Tibial nerve (tissue), 4 donors: ENCODE data around the gene USP53. TPM values are rescaled to one million over a fixed set of nuclear protein-coding genes. Genes with fewer than 3 reads are reported as not detected.
A peak's percentile ranks its signal among the peaks of the same experiment; 100 is the strongest.

Source experiments
- DNase-seq, 2 donors: peaks; one replicate each; pipeline ENCODE4 v3.0.0-alpha.2; 2019; ENCODE audit warnings: low spot score in 2 of 2
- H3K27ac ChIP-seq, 4 donors: fragments of 200-600 bp; sonication (generic) in 3 of 4; one replicate each; pipeline ENCODE4 v1.5.1; 2017 to 2019; ENCODE audit warnings: mild to moderate bottlenecking in 1 of 4
- H3K27me3 ChIP-seq, 2 donors: fragments of 200-600 bp; sonication (generic) in 1 of 2; one replicate each; pipeline versions ENCODE4 v1.5.1 to v1.6.0; 2017 to 2019
- H3K36me3 ChIP-seq, 3 donors: fragments of 200-600 bp; sonication (generic); one replicate each; pipeline ENCODE4 v1.5.1; 2018 to 2019
- H3K4me1 ChIP-seq, 4 donors: fragments of 200-600 bp; sonication (generic) in 3 of 4; one replicate each; pipeline ENCODE4 v1.5.1; 2017 to 2019
- H3K4me3 ChIP-seq, 4 donors: fragments of 200-600 bp; sonication (generic) in 3 of 4; one replicate each; pipeline ENCODE4 v1.5.1; 2017 to 2019; ENCODE audit warnings: mild to moderate bottlenecking in 1 of 4, moderate library complexity in 1 of 4
- H3K9me3 ChIP-seq, 4 donors: fragments of 200-600 bp; sonication (generic) in 3 of 4; one replicate each; pipeline ENCODE4 v1.5.1; 2017 to 2019
- CTCF ChIP-seq, 5 experiments: fragments of 200-600 bp in 3 of 5; fragments of 450-650 bp in 2 of 5; sonication (generic) in 3 of 5; IDR thresholded peaks; one replicate each; pipeline ENCODE4 v1.5.1; 2016 to 2019; ENCODE audit warnings: antibody characterized with exemption in 5 of 5, mild to moderate bottlenecking in 3 of 5, moderate library complexity in 2 of 5
- EP300 ChIP-seq, 2 donors: sonication (generic); formaldehyde crosslinking; IDR thresholded peaks; one replicate each; pipeline ENCODE4 v1.6.1; 2017; ENCODE audit warnings: antibody characterized with exemption in 2 of 2, mild to moderate bottlenecking in 1 of 2
- POLR2A ChIP-seq, 2 donors: fragments of 450-650 bp; IDR thresholded peaks; one replicate each; pipeline ENCODE4 v1.6.1; 2017; ENCODE audit warnings: antibody characterized with exemption in 2 of 2, mild to moderate bottlenecking in 2 of 2, moderate library complexity in 2 of 2
- WGBS, 2 donors: methylation state at CpG; one replicate each; pipeline ENCODE4 v1.1.5; 2018; 5-methylcytosine and 5-hydroxymethylcytosine counted together
- total RNA-seq, 4 donors: library from RNA; depleted of rRNA; stranded (reverse); fragments of >200 nt; gene quantifications; one replicate each; pipeline ENCODE4 v1.1.0, GENCODE V29; 2016

Gene USP53
- total RNA-seq, 4 donors from 2014 or later: 549 to 892 (median 654) TPM

GRCh38 chr4:119231491-119231890, 19.0 kb downstream of the USP53 start:
- Histone ChIP-seq H3K27me3 (no peaks in the 10 kb centered on the region), H3K4me3 (no peak overlapping the region), H3K27ac (peak overlapping the region in 1 of 4 donors; percentile 4), H3K36me3 (peaks cover 0 to 82% (median 0%) of the 10 kb centered on the region in 3 donors), H3K4me1 (peaks cover 0 to 76% (median 3%) of the 10 kb centered on the region in 4 donors), H3K9me3 (no peaks in the 10 kb centered on the region)
- TF ChIP-seq EP300 (IDR thresholded peaks at IDR 0.05) (no peak), POLR2A (IDR thresholded peaks at IDR 0.05) (no peak), CTCF (IDR thresholded peaks at IDR 0.05) (no peak)
- DNase-seq: no peak
- WGBS, 2 donors: 67 to 71% methylated on average over 3 of the region's 3 CpGs

GRCh38 chr4:119232286-119232685, 19.8 kb downstream of the USP53 start:
- Histone ChIP-seq H3K36me3 (peaks cover 0 to 83% (median 0%) of the 10 kb centered on the region in 3 donors), H3K27me3 (no peaks in the 10 kb centered on the region), H3K4me3 (no peak overlapping the region), H3K4me1 (peaks cover 0 to 81% (median 3%) of the 10 kb centered on the region in 4 donors), H3K9me3 (no peaks in the 10 kb centered on the region), H3K27ac (no peak overlapping the region)
- 83 to 84% methylated on average over 1 of the region's 1 CpG for WGBS, 2 donors
- no peak for DNase-seq
- no peak for TF ChIP-seq POLR2A (IDR thresholded peaks at IDR 0.05)
- no peak for TF ChIP-seq CTCF (IDR thresholded peaks at IDR 0.05)
- TF ChIP-seq EP300 (IDR thresholded peaks at IDR 0.05): no peak

- peaks cover 0 to 85% (median 0%) of the 10 kb centered on the region in 3 donors for H3K36me3 ChIP-seq
- no peaks in the 10 kb centered on the region for H3K27me3 ChIP-seq
- TF ChIP-seq CTCF (IDR thresholded peaks at IDR 0.05) (no peak), POLR2A (IDR thresholded peaks at IDR 0.05) (no peak), EP300 (IDR thresholded peaks at IDR 0.05) (no peak)
- no peak overlapping the region for H3K4me3 ChIP-seq
- no peaks in the 10 kb centered on the region for H3K9me3 ChIP-seq
- DNase-seq: no peak
- peak overlapping the region in 2 of 4 donors; percentile 37 to 38 for H3K27ac ChIP-seq
- H3K4me1 ChIP-seq: peaks cover 0 to 79% (median 3%) of the 10 kb centered on the region in 4 donors
Observed at GRCh38 chr4:119233191-119233590, 20.7 kb downstream of the USP53 start.

GRCh38 chr4:119233750-119234149, 21.2 kb downstream of the USP53 start:
- Histone ChIP-seq H3K9me3 (no peaks in the 10 kb centered on the region), H3K27ac (peak overlapping the region in 2 of 4 donors; percentile 37 to 38), H3K36me3 (peaks cover 0 to 84% (median 0%) of the 10 kb centered on the region in 3 donors), H3K4me3 (no peak overlapping the region), H3K27me3 (no peaks in the 10 kb centered on the region), H3K4me1 (peaks cover 0 to 73% (median 3%) of the 10 kb centered on the region in 4 donors)
- no peak for TF ChIP-seq POLR2A (IDR thresholded peaks at IDR 0.05)
- TF ChIP-seq EP300 (IDR thresholded peaks at IDR 0.05): no peak
- TF ChIP-seq CTCF (IDR thresholded peaks at IDR 0.05): no peak
- 19 to 22% methylated on average over 3 of the region's 3 CpGs for WGBS, 2 donors
- no peak for DNase-seq

GRCh38 chr4:119237201-119237600, 24.7 kb downstream of the USP53 start:
- Histone ChIP-seq H3K36me3 (peaks cover 0 to 79% (median 0%) of the 10 kb centered on the region in 3 donors), H3K27ac (no peak overlapping the region), H3K4me1 (peaks cover 0 to 67% (median 3%) of the 10 kb centered on the region in 4 donors), H3K4me3 (no peak overlapping the region), H3K9me3 (no peaks in the 10 kb centered on the region), H3K27me3 (no peaks in the 10 kb centered on the region)
- TF ChIP-seq CTCF (IDR thresholded peaks at IDR 0.05) (no peak), EP300 (IDR thresholded peaks at IDR 0.05) (no peak), POLR2A (IDR thresholded peaks at IDR 0.05) (no peak)
- WGBS, 2 donors: 93 to 98% methylated on average over 9 of the region's 9 CpGs
- DNase-seq: no peak
